ENCODE data around the gene EP300. TPM values are rescaled to one million over a fixed set of nuclear protein-coding genes. Genes with fewer than 3 reads are reported as not detected.
"Not testable (repeated sequence)": the region's sequence is repeated elsewhere in the genome, so short reads cannot be mapped to it uniquely, and the experiment has no call there.

EP300 gene
- total RNA-seq (2014; rRNA removed; shearing (Covaris generic)) = 27.1 and 30.7 TPM in 2 replicates

- DNase-seq (ENCODE audit: low spot score) = peak; percentile 83
Observed at GRCh38 chr22:41092023-41092817, at the start of gene EP300. TSS of gene EP300 (plus strand) at chr22:41092592. CDS start at chr22:41093005, 413 bp downstream.

GRCh38 chr22:41043722-41044121 lies 48.7 kb upstream of the EP300 start:
- no peak for DNase-seq (ENCODE audit: low spot score)

- DNase-seq (ENCODE audit: low spot score) = not testable (repeated sequence)
Observed at GRCh38 chr22:41045575-41045974, 46.8 kb upstream of the EP300 start.

- no peak for DNase-seq (ENCODE audit: low spot score)
Observed at GRCh38 chr22:41047801-41048211, 44.6 kb upstream of the EP300 start.

GRCh38 chr22:41048345-41048744 lies 44.0 kb upstream of the EP300 start:
- DNase-seq (ENCODE audit: low spot score) = not testable (repeated sequence)

GRCh38 chr22:41048791-41049717 lies 43.3 kb upstream of the EP300 start:
- DNase-seq (ENCODE audit: low spot score) = peak; percentile 75

GRCh38 chr22:41049795-41050194 lies 42.6 kb upstream of the EP300 start:
- DNase-seq (ENCODE audit: low spot score) = not testable (repeated sequence)

- DNase-seq (ENCODE audit: low spot score) = no peak
Observed at GRCh38 chr22:41050883-41051282, 41.5 kb upstream of the EP300 start.

GRCh38 chr22:41052661-41053490 lies 39.5 kb upstream of the EP300 start:
- DNase-seq (ENCODE audit: low spot score) = peak; percentile 78

GRCh38 chr22:41057076-41057475 lies 35.3 kb upstream of the EP300 start:
- DNase-seq (ENCODE audit: low spot score) = no peak

- no peak for DNase-seq (ENCODE audit: low spot score)
Observed at GRCh38 chr22:41062146-41062545, 30.2 kb upstream of the EP300 start.

- not testable (repeated sequence) for DNase-seq (ENCODE audit: low spot score)
Observed at GRCh38 chr22:41064326-41064725, 28.1 kb upstream of the EP300 start.

- not testable (repeated sequence) for DNase-seq (ENCODE audit: low spot score)
Observed at GRCh38 chr22:41066341-41066740, 26.1 kb upstream of the EP300 start.

GRCh38 chr22:41067968-41068367 lies 24.4 kb upstream of the EP300 start:
- DNase-seq (ENCODE audit: low spot score) = not testable (repeated sequence)

GRCh38 chr22:41070665-41071331 lies 21.6 kb upstream of the EP300 start:
- no peak for DNase-seq (ENCODE audit: low spot score)

GRCh38 chr22:41074061-41074460 lies 18.3 kb upstream of the EP300 start:
- no peak for DNase-seq (ENCODE audit: low spot score)

GRCh38 chr22:41074466-41074865 lies 17.9 kb upstream of the EP300 start:
- DNase-seq (ENCODE audit: low spot score) = no peak

GRCh38 chr22:41074941-41075710 lies 17.3 kb upstream of the EP300 start:
- no peak for DNase-seq (ENCODE audit: low spot score)

GRCh38 chr22:41075946-41076345 lies 16.4 kb upstream of the EP300 start:
- DNase-seq (ENCODE audit: low spot score) = no peak

GRCh38 chr22:41076857-41077256 lies 15.5 kb upstream of the EP300 start:
- no peak for DNase-seq (ENCODE audit: low spot score)

Data from H4 (cell line).